Measurements from ENCODE around the gene PCAT7.
A peak's percentile ranks its signal among the peaks of the same experiment; 100 is the strongest.

PCAT7 gene

DNA sequence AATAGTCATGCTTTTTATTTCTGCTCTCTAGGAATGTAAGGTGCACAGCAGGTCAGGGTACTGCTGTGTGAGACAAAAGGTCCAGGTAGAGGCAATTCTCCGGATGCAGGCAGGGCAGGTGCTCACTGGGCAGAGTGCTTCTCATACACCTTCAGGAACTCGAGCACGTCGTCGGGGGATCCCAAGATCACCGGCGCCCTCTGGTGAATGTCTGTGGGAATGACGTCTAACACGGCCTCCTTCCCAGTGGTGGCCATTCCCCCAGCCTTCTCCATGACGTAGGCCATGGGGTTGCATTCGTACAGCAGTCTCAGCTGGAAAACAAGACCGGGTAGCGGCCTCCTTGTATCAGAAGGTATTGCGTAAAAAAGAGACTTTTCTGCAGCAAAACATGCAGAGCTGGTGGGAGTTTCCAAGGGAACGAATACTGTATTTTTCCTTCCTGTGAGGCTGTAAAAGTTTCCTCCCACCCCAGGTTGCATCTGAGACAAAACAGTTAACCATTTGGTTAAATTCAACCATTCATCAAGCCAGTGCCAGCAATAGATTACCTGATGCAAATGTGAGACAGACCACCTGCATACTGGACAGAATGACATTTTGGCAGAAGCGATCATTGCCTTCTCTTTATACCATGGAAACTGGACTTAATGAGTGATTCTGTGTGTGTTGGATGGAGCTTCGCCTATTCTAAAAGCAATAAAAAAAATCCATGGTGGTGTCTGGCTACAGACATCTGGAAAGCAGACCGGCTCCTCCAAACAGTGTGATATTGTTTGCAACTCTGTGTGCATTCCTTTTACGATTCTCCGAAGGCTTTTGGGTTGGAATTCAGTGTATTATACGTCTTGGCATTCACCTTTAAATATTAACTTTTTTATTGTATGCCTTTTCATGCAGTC is 48.6 kb downstream of the PCAT7 start:
- H3K4me3 ChIP-seq (ENCODE audit: low read length), result no peak overlapping the region
- TF ChIP-seq, protein P1, sequence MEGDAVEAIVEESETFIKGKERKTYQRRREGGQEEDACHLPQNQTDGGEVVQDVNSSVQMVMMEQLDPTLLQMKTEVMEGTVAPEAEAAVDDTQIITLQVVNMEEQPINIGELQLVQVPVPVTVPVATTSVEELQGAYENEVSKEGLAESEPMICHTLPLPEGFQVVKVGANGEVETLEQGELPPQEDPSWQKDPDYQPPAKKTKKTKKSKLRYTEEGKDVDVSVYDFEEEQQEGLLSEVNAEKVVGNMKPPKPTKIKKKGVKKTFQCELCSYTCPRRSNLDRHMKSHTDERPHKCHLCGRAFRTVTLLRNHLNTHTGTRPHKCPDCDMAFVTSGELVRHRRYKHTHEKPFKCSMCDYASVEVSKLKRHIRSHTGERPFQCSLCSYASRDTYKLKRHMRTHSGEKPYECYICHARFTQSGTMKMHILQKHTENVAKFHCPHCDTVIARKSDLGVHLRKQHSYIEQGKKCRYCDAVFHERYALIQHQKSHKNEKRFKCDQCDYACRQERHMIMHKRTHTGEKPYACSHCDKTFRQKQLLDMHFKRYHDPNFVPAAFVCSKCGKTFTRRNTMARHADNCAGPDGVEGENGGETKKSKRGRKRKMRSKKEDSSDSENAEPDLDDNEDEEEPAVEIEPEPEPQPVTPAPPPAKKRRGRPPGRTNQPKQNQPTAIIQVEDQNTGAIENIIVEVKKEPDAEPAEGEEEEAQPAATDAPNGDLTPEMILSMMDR (IDR thresholded peaks at IDR 0.05; ENCODE audit: insufficient read depth, low read depth, low read length, missing control alignments), result peak; percentile 79
- peak; percentile 73 for DNase-seq (ENCODE audit: low read depth)

DNA sequence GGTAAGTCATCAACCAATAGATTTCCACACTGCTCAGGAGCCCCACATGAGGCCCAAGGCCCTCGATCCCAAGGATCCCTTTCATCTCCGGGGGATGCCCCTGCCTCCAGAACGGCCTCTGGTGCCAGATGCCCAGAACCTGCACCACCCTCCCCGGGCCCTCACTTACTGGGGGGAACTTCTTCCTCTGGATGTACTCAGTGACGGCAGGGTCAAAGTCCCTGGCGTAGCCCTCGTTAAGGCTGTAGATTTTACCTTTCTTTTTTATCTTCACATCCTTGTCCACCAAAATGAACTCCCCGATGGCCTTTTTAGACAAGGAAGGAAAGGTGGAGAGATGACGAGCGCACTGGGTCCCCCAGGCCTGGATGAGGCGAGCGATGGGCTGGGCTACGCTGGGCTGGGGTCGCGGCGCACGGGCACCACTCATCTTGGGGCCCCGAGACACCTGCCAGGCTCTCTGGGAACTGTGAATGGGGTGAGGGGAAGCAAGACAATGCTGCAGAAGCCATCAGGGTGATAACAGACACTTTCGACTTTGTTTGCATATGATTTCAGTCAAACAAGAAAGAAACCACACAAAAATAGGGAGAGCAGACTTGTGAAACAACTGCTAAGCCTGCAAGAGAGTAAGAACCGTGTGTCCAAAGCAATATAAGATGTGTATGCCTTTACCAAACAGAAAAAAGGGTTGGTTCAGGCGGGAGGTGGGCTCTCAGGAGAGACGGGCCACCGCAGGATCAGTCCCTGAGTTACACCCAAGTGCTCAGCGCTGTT is 52.0 kb downstream of the PCAT7 start:
- DNase-seq (ENCODE audit: low read depth), result no peak
- TF ChIP-seq, protein P1 (IDR thresholded peaks at IDR 0.05; ENCODE audit: insufficient read depth, low read depth, low read length, missing control alignments), result no peak
- no peak overlapping the region for H3K4me3 ChIP-seq (ENCODE audit: low read length)

DNA sequence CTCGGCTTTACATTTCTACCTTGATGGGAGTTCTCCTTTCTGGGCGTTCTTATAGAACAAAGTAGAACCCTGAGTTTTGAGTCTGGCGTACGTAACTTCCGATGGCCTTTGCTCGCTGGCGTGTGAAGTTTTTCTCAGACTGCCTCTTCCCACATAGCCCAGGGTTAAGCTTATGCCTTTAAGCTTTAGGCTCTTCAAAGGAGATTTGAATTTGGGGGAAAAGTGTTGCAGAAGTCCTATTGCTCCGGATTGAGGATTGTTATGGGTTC is 52.5 kb downstream of the PCAT7 start:
- TF ChIP-seq, protein P1 (IDR thresholded peaks at IDR 0.05; ENCODE audit: insufficient read depth, low read depth, low read length, missing control alignments), result no peak
- no peak overlapping the region for H3K4me3 ChIP-seq (ENCODE audit: low read length)
- DNase-seq (ENCODE audit: low read depth), result no peak

DNA sequence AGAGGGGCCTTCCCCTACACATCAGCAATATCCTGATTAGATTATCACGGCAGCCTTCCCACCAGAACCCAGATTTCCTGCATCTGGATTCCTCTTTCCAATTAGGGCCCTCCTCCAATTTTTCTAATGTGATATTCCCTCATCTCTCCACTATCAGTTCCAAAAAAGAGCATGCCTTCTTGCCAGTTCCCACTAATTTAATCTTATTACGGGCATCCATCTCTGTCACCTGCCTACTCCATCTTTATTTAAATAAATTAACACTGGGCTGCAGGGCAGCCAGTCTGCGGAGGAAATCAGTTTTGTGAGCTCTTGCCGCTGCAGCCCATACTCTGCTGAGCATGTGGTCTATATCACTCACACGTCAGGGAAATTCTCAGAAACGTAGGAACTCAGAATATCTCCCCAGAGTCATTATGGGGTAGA is 55.3 kb downstream of the PCAT7 start:
- DNase-seq (ENCODE audit: low read depth), result no peak
- TF ChIP-seq, protein P1 (IDR thresholded peaks at IDR 0.05; ENCODE audit: insufficient read depth, low read depth, low read length, missing control alignments), result no peak
- H3K4me3 ChIP-seq (ENCODE audit: low read length), result no peak overlapping the region

DNA sequence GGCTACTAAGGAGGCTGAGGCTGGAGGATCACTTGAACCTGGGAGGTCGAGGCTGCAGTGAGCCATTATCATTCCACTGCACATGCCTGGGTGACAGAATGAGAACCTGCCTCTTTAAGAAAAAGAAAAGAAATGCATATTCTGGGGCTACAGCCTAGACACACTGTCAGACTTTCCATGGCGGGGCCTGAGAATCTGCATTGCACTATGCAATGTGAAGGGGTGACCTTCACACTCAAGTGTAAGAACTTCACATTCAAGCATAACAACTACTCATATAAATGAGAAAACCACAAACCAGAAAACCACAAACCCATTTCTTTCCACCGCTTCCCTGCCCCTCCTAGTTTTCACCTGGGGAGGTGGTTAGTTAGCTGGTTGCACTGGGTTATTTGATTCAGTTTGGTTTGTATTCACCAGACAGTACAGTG is 56.8 kb downstream of the PCAT7 start:
- H3K4me3 ChIP-seq (ENCODE audit: low read length), result no peak overlapping the region
- DNase-seq (ENCODE audit: low read depth), result no peak
- TF ChIP-seq, protein P1 (IDR thresholded peaks at IDR 0.05; ENCODE audit: insufficient read depth, low read depth, low read length, missing control alignments), result no peak

DNA sequence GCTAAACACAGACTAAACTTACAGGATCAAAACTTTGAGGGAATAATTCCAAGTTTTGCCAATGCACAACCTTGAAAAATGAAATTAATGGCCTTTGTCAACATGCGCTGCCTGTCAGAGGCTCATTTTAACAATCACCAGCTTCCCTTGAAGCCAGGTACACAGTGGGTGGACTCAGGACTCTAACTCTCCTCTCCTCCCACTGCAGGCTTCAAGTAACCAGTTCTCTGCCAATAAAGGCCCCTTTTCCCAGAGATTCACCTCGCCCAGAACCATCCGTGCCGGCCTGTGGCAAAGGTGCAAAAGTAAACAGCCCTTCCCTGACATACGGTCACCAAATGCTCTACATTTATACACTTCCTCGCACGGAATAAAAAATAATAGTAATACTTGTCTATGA is 57.2 kb downstream of the PCAT7 start:
- DNase-seq (ENCODE audit: low read depth), result no peak
- TF ChIP-seq, protein P1 (IDR thresholded peaks at IDR 0.05; ENCODE audit: insufficient read depth, low read depth, low read length, missing control alignments), result no peak
- H3K4me3 ChIP-seq (ENCODE audit: low read length), result no peak overlapping the region

Data from epithelial cell of esophagus (primary cell).